Measurements from ENCODE around the gene WSCD2.

Gene WSCD2

DNA sequence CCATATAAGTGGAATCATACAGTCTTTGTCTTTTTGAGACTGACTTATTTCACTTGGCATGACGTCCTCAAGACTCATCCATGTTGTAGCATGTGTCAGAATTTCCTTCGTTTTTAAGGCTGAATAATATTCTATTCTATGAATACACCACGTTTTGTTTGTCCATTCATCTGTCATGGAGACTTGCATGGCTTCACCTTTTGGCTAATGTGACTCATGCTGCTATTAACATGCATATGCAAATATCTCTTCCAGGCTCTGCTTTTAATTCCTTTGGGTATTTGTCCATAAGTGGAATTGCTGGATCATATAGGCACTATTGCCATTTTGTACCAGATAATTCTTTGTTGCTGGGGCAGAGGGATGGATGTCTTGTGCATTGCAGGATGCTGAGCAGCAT lies 19.6 kb upstream of the WSCD2 start:
- no peak for DNase-seq (ENCODE audit: low read depth)

- DNase-seq (ENCODE audit: low read depth): no peak
Observed at GRCh38 chr12:108109954-108110353, 19.1 kb upstream of the WSCD2 start.

DNA sequence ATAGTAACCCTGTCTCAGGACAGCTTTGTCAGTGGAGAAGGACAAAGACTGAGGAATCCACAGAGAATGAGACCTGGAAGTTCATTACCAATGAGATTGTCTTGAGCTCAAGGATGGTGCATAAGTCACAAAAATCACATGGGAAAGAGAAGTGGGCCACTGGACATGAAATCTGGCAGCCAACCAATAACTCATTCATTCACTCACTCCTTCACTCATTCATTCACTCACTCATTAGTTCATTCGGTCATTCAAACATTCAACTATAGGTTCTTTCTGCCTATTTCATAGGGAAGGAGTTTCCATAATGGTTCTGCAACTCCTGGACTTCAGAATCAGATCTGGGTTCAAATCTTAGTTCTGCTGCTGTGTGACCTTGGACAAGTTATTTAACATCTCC lies 18.2 kb upstream of the WSCD2 start:
- DNase-seq (ENCODE audit: low read depth): no peak

- DNase-seq (ENCODE audit: low read depth): no peak
Observed at GRCh38 chr12:108112832-108113556, 16.1 kb upstream of the WSCD2 start.

DNA sequence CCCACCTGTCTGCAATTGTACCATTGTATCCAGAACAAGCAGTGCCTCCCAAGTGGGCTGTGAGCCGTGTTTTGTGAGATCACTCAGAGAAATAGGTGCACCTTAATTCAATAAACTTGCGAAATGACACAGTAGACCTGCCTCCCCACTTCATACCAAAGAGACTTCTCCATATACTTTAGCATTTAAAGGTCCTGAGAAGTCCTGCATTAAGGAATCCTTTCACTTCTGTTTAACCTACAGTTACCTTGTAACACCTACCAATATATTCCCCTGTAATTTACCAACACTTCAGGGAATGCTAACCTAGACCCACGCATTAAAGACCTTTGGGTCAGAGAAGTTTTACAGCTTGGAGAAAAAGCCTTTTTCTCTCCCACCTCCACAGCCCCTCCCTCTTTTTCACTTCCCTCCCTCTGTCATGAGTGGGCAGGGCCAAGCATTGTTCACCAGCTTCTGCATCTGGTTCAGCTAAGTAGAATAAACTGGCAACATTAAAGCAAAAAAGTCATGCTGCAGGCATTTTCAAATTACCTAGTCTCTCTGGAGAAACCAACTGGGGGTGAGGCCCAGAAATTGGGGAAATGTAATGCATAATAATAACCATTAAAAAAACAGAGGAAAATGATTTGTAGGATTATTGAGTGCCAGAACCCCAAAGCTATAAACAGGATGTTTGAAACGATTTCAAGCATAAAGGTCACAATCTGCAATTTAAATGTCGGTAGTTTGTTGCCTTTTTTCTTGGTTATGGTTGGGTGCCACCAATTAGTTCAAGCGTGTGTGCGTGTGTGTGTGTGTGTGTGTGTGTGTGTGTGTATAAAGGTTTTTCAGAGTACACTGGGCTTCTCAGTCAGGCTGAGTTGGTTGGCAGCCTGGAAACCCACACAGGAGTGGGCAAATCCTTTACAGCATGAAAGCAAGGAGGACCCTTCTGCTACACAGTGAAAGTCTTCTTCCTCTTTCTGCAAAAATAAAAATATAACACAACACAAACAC lies 13.7 kb upstream of the WSCD2 start:
- no peak for DNase-seq (ENCODE audit: low read depth)

GRCh38 chr12:108116254-108116653 lies 12.8 kb upstream of the WSCD2 start:
- DNase-seq (ENCODE audit: low read depth): no peak

GRCh38 chr12:108116699-108117098 lies 12.4 kb upstream of the WSCD2 start:
- DNase-seq (ENCODE audit: low read depth): no peak

GRCh38 chr12:108117163-108117849 lies 11.8 kb upstream of the WSCD2 start:
- no peak for DNase-seq (ENCODE audit: low read depth)

GRCh38 chr12:108117902-108118301 lies 11.2 kb upstream of the WSCD2 start:
- no peak for DNase-seq (ENCODE audit: low read depth)

DNA sequence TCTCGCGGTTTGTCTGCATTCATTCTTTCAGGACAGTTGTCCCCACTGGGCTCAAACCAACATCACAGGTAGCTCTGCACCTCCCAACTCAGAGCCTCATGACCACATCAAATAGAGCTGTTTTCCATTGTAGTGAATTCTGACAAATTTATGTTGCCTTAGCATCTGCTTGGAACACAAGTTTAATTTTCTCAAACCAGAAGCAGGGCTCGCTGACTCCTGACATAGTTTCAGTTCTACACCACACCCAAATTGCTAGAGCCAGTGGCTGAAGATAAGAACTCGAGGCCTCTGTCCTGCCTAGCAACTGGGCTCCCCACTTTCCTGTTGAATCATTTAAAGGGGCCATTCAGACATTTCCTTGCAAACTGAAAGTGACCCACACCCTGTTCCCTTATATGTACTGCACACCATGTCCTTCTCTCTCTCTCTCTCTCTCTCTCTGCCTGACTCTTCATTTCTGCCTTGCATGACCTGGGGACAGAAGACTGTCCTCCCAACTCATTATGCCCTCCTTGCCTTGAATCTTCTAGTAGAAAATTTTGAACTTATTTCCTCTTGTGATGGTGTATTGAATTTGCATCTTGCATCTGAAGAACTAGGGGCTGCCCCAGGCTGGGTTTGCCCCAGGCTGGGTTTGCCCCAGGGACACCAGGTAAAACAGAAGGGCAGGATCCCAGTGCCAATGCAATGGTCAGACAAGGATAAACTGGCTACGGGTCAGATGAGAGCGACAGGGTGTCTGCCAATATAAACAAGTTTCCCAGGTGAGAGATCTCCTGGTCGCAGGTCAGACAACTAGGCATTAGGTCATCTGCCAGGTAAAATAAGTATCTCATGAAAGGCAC lies 9.7 kb upstream of the WSCD2 start:
- DNase-seq (ENCODE audit: low read depth): no peak

DNA sequence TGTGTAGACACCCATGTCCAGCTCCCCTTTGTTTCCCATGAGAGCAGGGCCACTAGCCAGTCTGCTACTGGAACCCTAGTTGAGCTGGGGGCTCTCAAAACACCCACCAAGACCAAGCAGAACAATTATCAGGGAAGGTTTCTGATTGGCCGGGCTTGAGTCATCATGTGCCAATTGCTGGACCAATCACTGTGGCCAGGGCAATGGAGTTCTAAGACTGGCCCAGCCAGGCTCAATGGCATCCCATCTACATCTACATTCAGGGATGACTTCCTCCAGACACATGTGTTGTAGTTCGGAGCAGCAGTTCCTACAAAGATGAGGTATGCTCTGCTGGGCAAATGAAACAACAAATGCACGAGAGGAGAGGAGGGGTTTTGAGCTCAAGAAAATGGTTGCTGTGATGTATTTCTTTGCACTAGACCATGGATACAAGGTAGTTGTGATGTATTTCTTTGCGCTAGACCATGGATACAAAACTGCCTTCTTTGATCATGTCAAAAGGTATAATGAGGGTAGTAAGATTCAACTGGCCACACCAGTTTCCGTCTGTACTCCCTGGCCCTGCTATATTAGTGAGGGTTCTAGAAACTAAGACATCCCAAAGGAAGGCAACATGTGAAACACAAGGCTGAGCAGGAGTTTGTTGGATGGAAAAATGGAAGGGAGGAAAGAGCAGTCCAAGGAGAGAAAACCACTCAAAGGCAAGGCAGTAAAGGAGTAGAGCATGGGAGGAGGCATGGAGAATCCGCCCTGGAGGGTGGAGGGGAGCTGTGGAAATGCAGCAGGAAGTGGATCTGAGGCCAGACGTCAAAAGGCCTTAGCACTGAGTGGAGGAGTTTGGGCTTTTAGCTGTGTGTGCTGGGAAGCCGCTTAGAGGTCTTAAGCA lies 8.9 kb upstream of the WSCD2 start:
- no peak for DNase-seq (ENCODE audit: low read depth)

- DNase-seq (ENCODE audit: low read depth): no peak
Observed at GRCh38 chr12:108120863-108121165, 8.3 kb upstream of the WSCD2 start.

- DNase-seq (ENCODE audit: low read depth): no peak
Observed at GRCh38 chr12:108121320-108121719, 7.8 kb upstream of the WSCD2 start.

DNA sequence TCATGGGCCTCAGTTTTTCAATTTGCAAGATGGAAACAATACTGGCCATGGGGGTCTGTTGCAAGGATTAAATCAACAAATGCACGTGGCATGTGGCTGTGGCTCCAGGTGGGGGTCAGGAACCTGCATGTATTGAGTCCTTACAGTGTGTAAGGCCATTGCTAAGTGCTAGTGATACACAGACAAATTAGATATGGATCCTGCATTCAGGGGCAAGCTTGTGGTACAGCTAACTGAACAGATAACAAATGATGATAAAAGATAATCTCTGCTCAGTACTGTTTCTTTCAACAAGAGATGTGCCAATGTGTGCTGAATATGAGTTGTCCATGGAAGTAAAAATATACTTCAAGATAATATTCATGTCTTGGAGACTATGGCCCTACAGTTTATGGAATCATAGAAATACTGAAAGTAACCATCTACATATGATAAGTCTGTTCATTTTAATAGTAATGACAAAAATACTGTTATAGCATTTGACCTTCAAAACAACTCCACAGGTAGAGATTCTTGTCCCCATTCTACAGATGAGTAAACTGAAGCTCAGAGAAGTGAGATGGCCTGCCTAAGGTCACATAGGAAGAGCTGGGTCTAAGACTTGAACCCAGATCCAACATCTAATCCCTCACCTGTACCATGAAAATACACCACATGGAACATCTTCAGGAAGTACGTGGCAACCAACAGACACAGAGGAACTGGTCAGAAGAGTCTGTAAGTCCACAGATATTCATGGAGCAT lies 7.2 kb upstream of the WSCD2 start:
- DNase-seq (ENCODE audit: low read depth): no peak

- no peak for DNase-seq (ENCODE audit: low read depth)
Observed at GRCh38 chr12:108122644-108123043, 6.4 kb upstream of the WSCD2 start.

DNA sequence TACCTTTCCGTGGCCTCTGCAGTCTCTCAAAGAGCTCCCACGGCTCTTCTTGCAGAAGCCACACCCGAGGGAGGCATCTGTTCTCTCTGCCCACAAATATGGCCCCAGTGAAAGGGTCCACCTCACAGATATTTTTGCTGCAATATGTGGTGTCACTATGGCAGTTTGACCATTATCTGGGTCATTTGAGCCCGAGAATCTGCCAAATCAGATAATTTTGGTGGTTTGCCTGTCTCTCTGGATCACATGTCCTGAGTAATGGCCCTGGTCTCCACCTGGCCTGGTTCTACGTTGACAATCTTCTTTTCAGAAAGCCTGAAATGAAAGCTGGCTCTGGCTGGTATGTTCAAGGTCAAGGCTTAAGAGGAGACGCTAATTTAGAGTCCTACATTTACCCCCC lies 5.7 kb upstream of the WSCD2 start:
- no peak for DNase-seq (ENCODE audit: low read depth)

- DNase-seq (ENCODE audit: low read depth): no peak
Observed at GRCh38 chr12:108125073-108125472, 4.0 kb upstream of the WSCD2 start.

DNA sequence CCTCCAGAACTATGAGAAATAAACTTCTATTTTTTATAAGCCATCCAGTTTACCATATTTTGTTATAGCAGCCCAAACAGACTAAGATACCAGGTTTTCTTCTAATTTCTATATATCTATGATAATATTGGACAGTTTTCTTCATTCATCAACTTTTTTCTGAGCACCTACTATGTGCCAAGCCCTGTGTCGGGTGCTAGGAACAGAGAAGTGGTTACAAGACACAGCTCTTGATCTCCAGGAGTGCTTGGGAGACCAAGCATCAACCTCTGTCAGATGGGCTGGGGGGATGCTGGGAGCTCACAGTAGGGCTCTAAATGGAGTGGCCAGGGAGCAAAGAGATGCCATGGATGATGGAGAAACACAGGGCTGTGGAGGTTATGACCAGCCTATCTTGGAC lies 2.9 kb upstream of the WSCD2 start:
- DNase-seq (ENCODE audit: low read depth): no peak

DNA sequence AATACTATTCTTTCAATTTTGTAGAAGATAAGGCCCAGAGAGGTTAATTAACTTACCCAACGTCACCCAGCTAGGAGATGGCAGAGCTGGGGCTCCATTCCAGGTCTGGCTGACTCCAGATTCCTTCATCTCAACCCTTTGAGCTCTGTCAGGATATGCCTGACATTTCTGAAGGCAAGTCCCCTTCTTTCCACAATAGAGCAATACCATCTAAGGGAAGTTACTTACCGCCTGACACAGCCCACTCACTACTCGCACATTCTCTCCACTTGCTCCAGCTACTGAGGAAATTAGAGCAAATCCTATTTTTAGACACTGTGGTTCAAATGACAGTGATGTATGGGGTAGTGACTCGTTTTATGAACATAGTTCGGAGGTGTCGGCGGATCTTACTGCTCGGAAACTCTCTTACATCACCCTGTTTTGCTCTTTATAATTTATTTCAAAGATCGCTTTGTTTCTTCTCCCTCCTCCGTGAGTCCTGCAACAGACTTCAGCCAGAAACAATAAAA lies 2.0 kb upstream of the WSCD2 start:
- DNase-seq (ENCODE audit: low read depth): no peak

DNA sequence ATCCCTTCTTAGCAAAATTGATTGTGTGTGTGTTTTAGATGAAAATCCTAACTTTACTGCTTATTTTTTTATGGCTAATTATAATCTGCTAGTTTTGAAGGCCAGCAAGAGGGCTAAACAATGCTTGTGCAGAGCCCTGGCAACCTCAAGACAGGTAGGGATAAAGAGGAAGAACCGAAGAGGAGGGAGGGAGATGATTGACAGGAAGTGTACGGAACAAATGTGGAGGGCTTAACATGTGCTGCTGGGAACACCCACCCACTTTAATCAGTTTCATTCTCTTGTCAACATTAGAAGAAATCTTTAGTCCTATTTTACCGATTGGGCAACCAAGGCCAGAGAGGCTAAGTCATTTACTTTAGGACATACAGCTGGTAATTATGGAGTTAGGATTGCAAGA lies 1.4 kb upstream of the WSCD2 start:
- no peak for DNase-seq (ENCODE audit: low read depth)

Measured in HS-27A (cell line).